22Rv1 (cell line): Measurements from ENCODE around the gene PCBP2.
"Not testable (repeated sequence)": the region's sequence is repeated elsewhere in the genome, so short reads cannot be mapped to it uniquely, and the experiment has no call there.

ENCODE experiments used
- H3K27ac ChIP-seq: fragments of 450-650 bp; 2 replicates; pipeline ENCODE4 v1.5.1; 2017
- ZFX ChIP-seq: fragments of 450-650 bp; IDR thresholded peaks from 2 replicates; pipeline ENCODE4 v1.6.1; 2017; ENCODE audit warnings: antibody characterized with exemption, borderline replicate concordance
- TF ChIP-seq, protein P1 (sequence below): fragments of 450-650 bp; IDR thresholded peaks from 2 replicates; pipeline ENCODE4 v1.5.1; 2017; ENCODE audit warnings: mild to moderate bottlenecking

PCBP2 gene

DNA sequence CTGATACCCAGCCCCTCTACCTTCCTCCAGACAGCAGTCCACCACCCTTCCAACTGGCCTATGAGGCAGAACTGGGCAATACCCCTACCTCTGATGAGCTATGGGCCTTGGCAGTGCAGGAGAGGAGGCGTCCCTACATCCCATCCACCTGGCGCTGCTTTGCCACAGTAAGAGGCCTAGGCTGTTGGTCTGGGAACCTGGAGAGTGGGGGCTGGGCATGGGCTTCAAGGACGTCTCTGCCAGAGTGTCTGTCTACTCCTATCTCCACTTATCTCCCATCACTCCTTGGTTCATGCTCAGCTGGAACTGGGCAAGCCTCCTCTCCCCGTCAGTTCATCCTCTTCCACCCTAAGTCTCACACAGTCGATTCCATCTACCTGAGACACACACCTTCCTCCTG is 21.8 kb upstream of the PCBP2 start:
- no peak for TF ChIP-seq ZFX
- TF ChIP-seq, protein P1, sequence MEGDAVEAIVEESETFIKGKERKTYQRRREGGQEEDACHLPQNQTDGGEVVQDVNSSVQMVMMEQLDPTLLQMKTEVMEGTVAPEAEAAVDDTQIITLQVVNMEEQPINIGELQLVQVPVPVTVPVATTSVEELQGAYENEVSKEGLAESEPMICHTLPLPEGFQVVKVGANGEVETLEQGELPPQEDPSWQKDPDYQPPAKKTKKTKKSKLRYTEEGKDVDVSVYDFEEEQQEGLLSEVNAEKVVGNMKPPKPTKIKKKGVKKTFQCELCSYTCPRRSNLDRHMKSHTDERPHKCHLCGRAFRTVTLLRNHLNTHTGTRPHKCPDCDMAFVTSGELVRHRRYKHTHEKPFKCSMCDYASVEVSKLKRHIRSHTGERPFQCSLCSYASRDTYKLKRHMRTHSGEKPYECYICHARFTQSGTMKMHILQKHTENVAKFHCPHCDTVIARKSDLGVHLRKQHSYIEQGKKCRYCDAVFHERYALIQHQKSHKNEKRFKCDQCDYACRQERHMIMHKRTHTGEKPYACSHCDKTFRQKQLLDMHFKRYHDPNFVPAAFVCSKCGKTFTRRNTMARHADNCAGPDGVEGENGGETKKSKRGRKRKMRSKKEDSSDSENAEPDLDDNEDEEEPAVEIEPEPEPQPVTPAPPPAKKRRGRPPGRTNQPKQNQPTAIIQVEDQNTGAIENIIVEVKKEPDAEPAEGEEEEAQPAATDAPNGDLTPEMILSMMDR = no peak
- no peak overlapping the region for H3K27ac ChIP-seq

DNA sequence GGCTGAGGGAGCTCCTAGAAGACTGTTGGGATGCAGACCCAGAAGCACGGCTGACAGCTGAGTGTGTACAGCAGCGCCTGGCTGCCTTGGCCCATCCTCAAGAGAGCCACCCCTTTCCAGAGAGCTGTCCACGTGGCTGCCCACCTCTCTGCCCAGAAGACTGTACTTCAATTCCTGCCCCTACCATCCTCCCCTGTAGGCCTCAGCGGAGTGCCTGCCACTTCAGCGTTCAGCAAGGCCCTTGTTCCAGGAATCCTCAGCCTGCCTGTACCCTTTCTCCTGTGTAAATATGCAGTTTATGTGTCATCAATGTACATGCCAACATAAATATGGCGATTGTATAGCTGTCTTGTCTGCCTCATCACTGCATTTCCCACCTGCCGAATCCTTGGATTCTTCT is 20.7 kb upstream of the PCBP2 start:
- 0 out of 2 replicates have a peak overlapping the region, but pooled peaks have one; percentile 4 for H3K27ac ChIP-seq
- TF ChIP-seq, protein P1 = no peak
- TF ChIP-seq ZFX = no peak

DNA sequence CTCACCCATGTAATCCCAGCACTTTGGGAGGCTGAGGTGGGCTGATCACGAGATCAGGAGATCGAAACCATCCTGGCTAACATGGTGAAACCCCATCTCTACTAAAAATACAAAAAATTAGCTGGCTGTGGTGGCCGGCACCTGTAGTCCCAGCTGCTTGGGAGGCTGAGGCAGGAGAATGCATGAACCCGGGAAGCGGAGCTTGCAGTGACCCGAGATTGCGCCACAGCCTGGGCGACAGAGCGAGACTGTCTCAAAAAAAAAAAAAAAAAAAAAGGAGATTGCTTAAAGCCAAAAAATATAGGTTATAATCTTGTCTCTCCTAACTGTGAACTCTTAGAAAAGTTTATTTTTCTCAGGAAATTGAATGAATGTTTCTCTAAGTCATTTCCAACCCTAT is 16.6 kb upstream of the PCBP2 start:
- not testable (repeated sequence) for H3K27ac ChIP-seq

DNA sequence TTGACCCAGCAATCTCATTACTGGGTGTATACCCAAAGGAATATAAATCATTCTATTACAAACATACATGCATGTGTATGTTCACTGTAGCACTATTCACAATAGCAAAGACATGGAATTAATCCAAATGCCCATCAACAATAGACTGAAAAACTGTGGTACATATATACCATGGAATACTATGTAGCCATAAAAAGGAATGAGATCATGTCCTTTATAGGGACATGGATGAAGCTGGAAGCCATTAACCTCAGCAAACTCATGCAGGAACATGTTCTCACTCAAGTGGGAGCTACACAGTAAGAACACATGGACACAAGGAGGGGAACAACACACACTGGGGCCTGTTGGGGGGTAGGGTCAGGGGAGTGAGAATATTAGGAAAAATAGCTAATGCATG is 12.3 kb upstream of the PCBP2 start:
- peak overlapping the region; percentile 100; the same call in 1 of the 2 replicates for H3K27ac ChIP-seq

DNA sequence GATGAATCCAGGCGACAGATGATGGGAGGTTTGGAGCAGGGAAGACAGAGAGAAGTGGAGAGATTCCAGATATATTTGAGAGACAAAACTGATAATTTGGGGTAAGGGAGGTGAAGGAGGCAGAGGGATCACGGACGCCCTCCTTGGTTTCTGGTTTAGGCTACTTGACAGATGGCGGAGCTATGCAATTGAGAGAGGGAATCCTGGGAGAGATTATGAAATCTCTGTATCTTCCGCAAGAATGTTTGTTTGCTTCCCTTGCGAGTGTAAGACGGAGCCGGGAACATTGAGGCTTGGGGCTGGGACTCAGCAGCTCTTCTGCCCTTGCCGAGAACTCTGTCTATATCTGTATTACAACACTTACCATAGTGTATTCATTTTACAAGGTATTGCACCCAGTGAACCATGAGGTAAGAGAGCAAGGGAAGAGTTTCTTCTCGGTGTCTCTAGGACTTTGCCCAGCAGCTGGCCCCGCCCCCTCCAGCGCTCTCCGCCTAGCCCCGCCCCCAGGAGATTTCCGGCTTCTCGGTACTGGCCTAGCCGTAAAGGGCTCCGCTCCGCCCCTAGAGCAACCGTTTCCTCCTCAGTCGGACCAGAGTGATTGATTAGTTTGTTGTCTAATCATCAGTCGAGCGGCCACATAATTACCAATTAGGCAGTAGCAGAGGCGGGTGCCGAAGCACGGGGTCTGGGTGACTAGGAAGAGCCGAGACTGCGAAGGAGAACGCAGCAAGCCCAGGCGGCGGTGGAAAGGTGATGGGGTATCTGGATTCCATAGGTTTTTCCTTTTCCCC is 10.7 kb upstream of the PCBP2 start, which contains the start of gene PRR13:
Gene PRR13 (plus strand): TSS at position 695 of the 794 bp plus-strand sequence. CDS start 981 bp downstream, outside the sequence.
- TF ChIP-seq, protein P1 = no peak; the same call in 1 of the 2 replicates
- TF ChIP-seq ZFX = no peak
- peak within 1 kb of the TSS; percentile 100 for H3K27ac ChIP-seq

DNA sequence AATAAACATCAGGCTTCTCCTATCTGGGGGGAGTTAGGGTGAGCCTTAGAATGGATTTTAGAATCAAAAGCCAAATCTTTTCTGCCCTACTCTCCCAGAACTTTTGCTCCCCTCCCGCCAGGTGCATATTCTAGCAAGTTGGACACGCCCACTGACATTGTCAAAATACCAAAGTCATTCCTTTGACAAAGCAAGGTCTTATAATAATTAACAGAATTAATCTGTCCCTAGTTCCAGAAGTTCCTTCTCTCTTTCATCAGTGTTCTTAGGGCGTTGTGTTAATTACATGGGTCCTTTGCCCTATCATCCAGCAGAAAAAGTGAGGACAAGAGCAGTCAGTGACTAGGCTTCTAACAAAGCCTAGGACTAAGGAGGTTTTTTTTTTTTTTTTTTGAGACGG is 7.9 kb upstream of the PCBP2 start:
- TF ChIP-seq ZFX = no peak
- TF ChIP-seq, protein P1 = no peak

GRCh38 chr12:53444593-53445325 is 7.1 kb upstream of the PCBP2 start:
- H3K27ac ChIP-seq = peak overlapping the region; percentile 100

More for the DNA sequence above, 7.9 kb upstream of the PCBP2 start:
- H3K27ac ChIP-seq = peak overlapping the region; percentile 100

- TF ChIP-seq, protein P1 = no peak
- H3K27ac ChIP-seq = no peak overlapping the region; the same call in 1 of the 2 replicates
These were observed 966 bp upstream of the PCBP2 start for GRCh38 chr12:53450936-53451335.
